Smooth muscle cell (in vitro differentiated cells): ENCODE data around the gene CCDC184. TPM values are rescaled to one million over a fixed set of nuclear protein-coding genes. Genes with fewer than 3 reads are reported as not detected.
"Not testable (repeated sequence)": the region's sequence is repeated elsewhere in the genome, so short reads cannot be mapped to it uniquely, and the experiment has no call there.

Experiments
- DNase-seq: peaks from one replicate; lab custom pipeline; 2025; ENCODE audit not compliant: unreplicated experiment; lab: John Stamatoyannopoulos, UW
- H2AFZ ChIP-seq: fragments of 200-600 bp; sonication (generic); 2 replicates; pipeline ENCODE4 v1.6.0; 2016; ENCODE audit warnings: antibody characterized with exemption, low read depth, mild to moderate bottlenecking
- H3F3A ChIP-seq: fragments of 200-600 bp; sonication (generic); 2 replicates; pipeline ENCODE4 v1.6.0; 2017; ENCODE audit warnings: antibody characterized with exemption, low read depth
- H3K27ac ChIP-seq: fragments of 200-600 bp; sonication (generic); 2 replicates; pipeline ENCODE4 v1.5.1; 2016; ENCODE audit warnings: low read depth, mild to moderate bottlenecking
- H3K27me3 ChIP-seq: fragments of 200-600 bp; sonication (generic); 2 replicates; pipeline ENCODE4 v1.6.1; 2016; ENCODE audit warnings: low read depth, mild to moderate bottlenecking
- H3K36me3 ChIP-seq: fragments of 200-600 bp; sonication (generic); 2 replicates; pipeline ENCODE4 v1.5.1; 2016; ENCODE audit warnings: low read depth
- H3K4me1 ChIP-seq: fragments of 200-600 bp; sonication (generic); 2 replicates; pipeline ENCODE4 v1.5.1; 2016; ENCODE audit warnings: low read depth
- H3K4me2 ChIP-seq: fragments of 200-600 bp; sonication (generic); 2 replicates; pipeline ENCODE4 v1.6.0; 2016; ENCODE audit warnings: mild to moderate bottlenecking
- H3K4me3 ChIP-seq: fragments of 200-600 bp; sonication (generic); 2 replicates; pipeline ENCODE4 v1.5.1; 2016; ENCODE audit warnings: mild to moderate bottlenecking
- H3K79me2 ChIP-seq: fragments of 200-600 bp; sonication (generic); 2 replicates; pipeline ENCODE4 v1.6.0; 2016; ENCODE audit warnings: low read depth, mild to moderate bottlenecking
- H3K9ac ChIP-seq: fragments of 200-600 bp; sonication (generic); 2 replicates; pipeline ENCODE4 v1.6.0; 2016; ENCODE audit warnings: low read depth
- H3K9me3 ChIP-seq: fragments of 200-600 bp; sonication (generic); replicated peaks from 2 replicates; pipeline ENCODE4 v1.5.1; 2016; ENCODE audit warnings: low read depth
- H4K20me1 ChIP-seq: fragments of 200-600 bp; sonication (generic); 2 replicates; pipeline ENCODE4 v1.6.0; 2016; ENCODE audit warnings: low read depth
- CTCF ChIP-seq: fragments of 200-600 bp; sonication (generic); IDR thresholded peaks from 2 replicates; pipeline ENCODE4 v1.5.1; 2017; ENCODE audit warnings: borderline replicate concordance, mild to moderate bottlenecking, antibody characterized with exemption; ENCODE audit not compliant: insufficient read depth, poor library complexity, severe bottlenecking
- WGBS: methylation state at CpG from one replicate; pipeline ENCODE4 v1.1.7; 2016; ENCODE audit warnings: low lambda C conversion rate; 5-methylcytosine and 5-hydroxymethylcytosine counted together
- polyA plus RNA-seq: library from polyadenylated mRNA; unstranded; fragments of >200 nt; fragmentation: Nextera tagmentation; extraction: Ambion mirVana; gene quantifications from 2 replicates; pipeline ENCODE4 v1.2.1, GENCODE V29; 2016
- total RNA-seq: library from RNA; depleted of rRNA; stranded (reverse); fragments of >200 nt; gene quantifications from 2 replicates; pipeline ENCODE4 v1.2.3, GENCODE V29; 2014

The CCDC184 gene
- total and polyA plus RNA-seq, 2 experiments from 2014 or later, result 23.7 to 74.1 TPM

- Histone ChIP-seq H3K36me3 (peaks cover 16% of the 10 kb centered on the region), H3K9ac (no peak overlapping the region), H3K27me3 (no peaks in the 10 kb centered on the region), H3K9me3 (no peaks in the 10 kb centered on the region), H3K79me2 (no peaks in the 10 kb centered on the region), H3K27ac (no peak overlapping the region), H3K4me1 (no peaks in the 10 kb centered on the region), H3K4me3 (no peak overlapping the region), H3F3A (no peaks in the 10 kb centered on the region), H2AFZ (no peak overlapping the region), H3K4me2 (no peak overlapping the region), H4K20me1 (no peaks in the 10 kb centered on the region)
- WGBS, result 94% methylated on average over 2 of the region's 2 CpGs
- no peak for DNase-seq
- TF ChIP-seq CTCF, result no peak
These were observed 39.5 kb upstream of the CCDC184 start for GRCh38 chr12:48143898-48144297.

- Histone ChIP-seq H3K9me3 (no peaks in the 10 kb centered on the region), H3K27me3 (no peaks in the 10 kb centered on the region), H3K4me2 (no peak overlapping the region), H3K27ac (no peak overlapping the region), H3K36me3 (peaks cover 23% of the 10 kb centered on the region), H3K9ac (no peak overlapping the region), H4K20me1 (no peaks in the 10 kb centered on the region), H3K4me1 (no peaks in the 10 kb centered on the region), H3F3A (no peaks in the 10 kb centered on the region), H2AFZ (no peak overlapping the region), H3K79me2 (no peaks in the 10 kb centered on the region), H3K4me3 (no peak overlapping the region)
- TF ChIP-seq CTCF, result no peak
- 13% methylated on average over 1 of the region's 1 CpG for WGBS
- no peak for DNase-seq
These were observed 37.5 kb upstream of the CCDC184 start for GRCh38 chr12:48145981-48146380.

- no peaks in the 10 kb centered on the region for H3K27me3 ChIP-seq
These were observed 32.2 kb upstream of the CCDC184 start for GRCh38 chr12:48151103-48151771.

GRCh38 chr12:48155786-48156185 is 27.7 kb upstream of the CCDC184 start:
- not testable (repeated sequence) for H4K20me1 ChIP-seq, H3K9me3 ChIP-seq, H3F3A ChIP-seq, H2AFZ ChIP-seq, H3K27me3 ChIP-seq, H3K27ac ChIP-seq, H3K9ac ChIP-seq, H3K36me3 ChIP-seq, DNase-seq, H3K4me1 ChIP-seq, H3K4me3 ChIP-seq, H3K4me2 ChIP-seq
- 97% methylated on average over 5 of the region's 5 CpGs for WGBS
- H3K79me2 ChIP-seq, result peaks cover 16% of the 10 kb centered on the region

More at GRCh38 chr12:48151103-48151771, 32.2 kb upstream of the CCDC184 start:
- no peak overlapping the region for H3K4me2 ChIP-seq
- no peaks in the 10 kb centered on the region for H3K9me3 ChIP-seq
- H3K9ac ChIP-seq, result no peak overlapping the region
- H4K20me1 ChIP-seq, result no peaks in the 10 kb centered on the region
- no peaks in the 10 kb centered on the region for H3F3A ChIP-seq
- no peak overlapping the region for H3K4me3 ChIP-seq
- H2AFZ ChIP-seq, result no peak overlapping the region
- 96% methylated on average over 2 of the region's 2 CpGs for WGBS
- H3K27ac ChIP-seq, result no peak overlapping the region
- peaks cover 17% of the 10 kb centered on the region for H3K36me3 ChIP-seq
- DNase-seq, result no peak
- peaks cover 10% of the 10 kb centered on the region for H3K79me2 ChIP-seq
- peaks cover 1% of the 10 kb centered on the region for H3K4me1 ChIP-seq
- no peak for TF ChIP-seq CTCF
